Thymus (tissue), 11 donors: ENCODE data around the gene MEF2D. TPM values are rescaled to one million over a fixed set of nuclear protein-coding genes. Genes with fewer than 3 reads are reported as not detected.
A peak's percentile ranks its signal among the peaks of the same experiment; 100 is the strongest.

ENCODE experiments used
- DNase-seq, 9 donors: peaks; one replicate each; pipeline ENCODE4 v3.0.0-alpha.2; 2013; ENCODE audit warnings: low spot score in 9 of 9, low read depth in 6 of 9, missing footprints in 1 of 9
- H3K27ac ChIP-seq, 2 donors: one replicate each; pipeline ENCODE4 v1.5.1; 2013; ENCODE audit warnings: control low read depth in 1 of 2, low read depth in 1 of 2, low read length in 1 of 2, mild to moderate bottlenecking in 1 of 2, moderate library complexity in 1 of 2
- H3K27me3 ChIP-seq, 2 donors: one replicate each; pipeline ENCODE4 v1.5.1; 2013; ENCODE audit warnings: low read length in 1 of 2; ENCODE audit not compliant: control insufficient read depth in 2 of 2, insufficient read depth in 1 of 2
- H3K36me3 ChIP-seq, 2 donors: one replicate each; pipeline ENCODE4 v1.5.1; 2013; ENCODE audit warnings: low read length in 1 of 2, mild to moderate bottlenecking in 1 of 2, moderate library complexity in 1 of 2; ENCODE audit not compliant: control insufficient read depth in 2 of 2, insufficient read depth in 2 of 2
- H3K4me1 ChIP-seq, 2 donors: one replicate each; pipeline ENCODE4 v1.5.1; 2013; ENCODE audit warnings: low read length in 2 of 2; ENCODE audit not compliant: control insufficient read depth in 2 of 2, insufficient read depth in 2 of 2
- H3K4me3 ChIP-seq, 2 donors: one replicate each; pipeline ENCODE4 v1.5.1; 2013; ENCODE audit warnings: low read length in 2 of 2, control low read depth in 1 of 2, mild to moderate bottlenecking in 1 of 2
- H3K9me3 ChIP-seq, 2 donors: one replicate each; pipeline ENCODE4 v1.5.1; 2013; ENCODE audit warnings: low read length in 1 of 2, mild to moderate bottlenecking in 1 of 2; ENCODE audit not compliant: control insufficient read depth in 2 of 2, insufficient read depth in 1 of 2
- WGBS: extraction: QIAGEN DNeasy Blood & Tissue Kit; methylation state at CpG from one replicate; pipeline ENCODE4 v1.1.7; 2013; 5-methylcytosine and 5-hydroxymethylcytosine counted together
- polyA plus RNA-seq: library from polyadenylated mRNA; stranded (reverse); fragments of 200-250 nt; gene quantifications from one replicate; pipeline ENCODE4 v1.2.3, GENCODE V29; 2013
- total RNA-seq: library from RNA; stranded (reverse); fragments of 120-200 nt; gene quantifications from one replicate; pipeline ENCODE4 v1.2.4, GENCODE V29; 2013
- donor health status: healthy.

Gene MEF2D
- total and polyA plus RNA-seq, 2 donors, result 8.3 to 26.3 TPM

DNA sequence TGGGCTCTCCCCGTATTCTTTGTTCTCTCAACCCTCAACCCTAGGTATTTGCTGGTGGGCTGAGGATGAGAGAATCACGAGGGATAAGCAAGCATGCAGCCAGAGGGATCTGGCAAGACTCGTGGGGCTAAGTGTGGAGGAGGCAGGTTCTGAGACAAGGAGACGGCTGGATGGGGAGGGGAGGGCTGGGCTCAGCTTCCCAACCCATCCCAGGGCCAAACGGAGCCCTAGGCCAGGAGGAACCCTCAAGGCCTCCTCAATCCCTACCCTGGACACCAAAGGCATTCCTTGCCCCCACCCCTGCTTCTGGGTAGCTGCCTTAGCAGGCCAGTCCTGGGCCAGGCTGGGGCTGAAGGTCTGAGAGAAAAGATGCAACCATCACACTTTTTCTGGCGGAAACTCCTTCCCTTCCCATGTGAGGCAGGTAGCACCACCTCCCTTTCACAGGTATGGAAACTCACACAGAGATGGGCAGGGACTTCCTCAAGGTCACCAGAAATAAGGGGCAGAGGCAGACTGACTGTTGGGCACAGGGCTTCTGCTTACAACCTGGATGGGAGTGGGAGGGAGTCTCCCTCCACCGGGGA, 6.2 kb downstream of the MEF2D start:
- Histone ChIP-seq H3K4me3 (no peak overlapping the region), H3K9me3 (no peaks in the 10 kb centered on the region), H3K27ac (peak overlapping the region; percentile 19 to 90), H3K36me3 (peaks cover 22 to 61% of the 10 kb centered on the region in 2 donors), H3K4me1 (peaks cover 95 to 99% of the 10 kb centered on the region in 2 donors), H3K27me3 (no peaks in the 10 kb centered on the region)
- WGBS, result 91% methylated on average over 7 of the region's 7 CpGs
- no peak for DNase-seq

DNA sequence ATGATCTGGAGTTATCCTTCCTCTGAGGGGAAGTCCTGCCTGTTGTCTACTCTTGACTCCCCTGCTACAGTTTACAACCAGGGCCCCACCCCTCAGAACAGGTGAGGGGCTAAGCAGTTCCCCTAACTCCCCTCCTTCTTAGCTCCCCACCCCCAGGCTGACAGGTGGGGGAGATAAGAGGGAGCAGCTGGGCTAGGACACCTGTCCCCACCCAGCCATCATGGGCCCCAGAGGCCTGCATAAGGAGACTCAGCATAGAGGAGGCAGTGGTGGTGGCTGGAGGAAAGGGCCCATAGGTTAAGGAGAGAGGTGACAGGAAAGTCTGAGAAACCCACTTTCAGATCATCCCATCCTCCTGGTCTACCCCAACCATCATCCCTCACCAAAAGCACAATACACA, 6.8 kb downstream of the MEF2D start:
- Histone ChIP-seq H3K4me3 (no peak overlapping the region), H3K36me3 (peaks cover 22 to 61% of the 10 kb centered on the region in 2 donors), H3K9me3 (no peaks in the 10 kb centered on the region), H3K27me3 (no peaks in the 10 kb centered on the region), H3K4me1 (peaks cover 97 to 99% of the 10 kb centered on the region in 2 donors), H3K27ac (peak overlapping the region in 1 of 2 donors; percentile 90)
- peak in 1 of 9 donors; percentile 53 for DNase-seq

DNA sequence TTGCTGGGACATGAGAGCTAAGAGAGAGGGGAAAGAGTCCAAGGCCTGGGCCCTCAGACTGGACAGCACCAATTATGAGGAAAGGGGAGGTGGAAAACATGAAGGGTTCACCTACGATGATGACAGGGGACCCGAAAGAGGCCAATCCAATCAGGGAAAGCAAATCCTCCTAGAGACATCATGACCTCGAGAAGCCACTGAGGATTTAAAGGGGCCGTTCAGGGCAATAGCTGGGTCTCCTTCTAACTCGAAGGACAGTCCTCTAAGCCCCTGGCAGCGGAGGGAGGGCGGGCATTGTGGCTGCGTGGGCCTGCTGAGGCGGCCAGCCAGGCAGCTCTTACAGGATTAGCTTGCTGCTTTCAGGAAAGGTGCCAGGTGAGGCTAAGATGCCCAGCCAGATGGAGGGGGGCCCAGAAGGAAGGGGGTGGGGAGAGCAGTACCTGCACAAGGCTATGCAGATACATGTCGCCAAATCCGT, 7.4 kb downstream of the MEF2D start:
- Histone ChIP-seq H3K4me1 (peaks cover 97 to 99% of the 10 kb centered on the region in 2 donors), H3K27ac (peak overlapping the region in 1 of 2 donors; percentile 90), H3K36me3 (peaks cover 20 to 64% of the 10 kb centered on the region in 2 donors), H3K27me3 (no peaks in the 10 kb centered on the region), H3K9me3 (no peaks in the 10 kb centered on the region), H3K4me3 (peak overlapping the region in 1 of 2 donors; percentile 8)
- DNase-seq, result no peak
- WGBS, result 71% methylated on average over 11 of the region's 11 CpGs

DNA sequence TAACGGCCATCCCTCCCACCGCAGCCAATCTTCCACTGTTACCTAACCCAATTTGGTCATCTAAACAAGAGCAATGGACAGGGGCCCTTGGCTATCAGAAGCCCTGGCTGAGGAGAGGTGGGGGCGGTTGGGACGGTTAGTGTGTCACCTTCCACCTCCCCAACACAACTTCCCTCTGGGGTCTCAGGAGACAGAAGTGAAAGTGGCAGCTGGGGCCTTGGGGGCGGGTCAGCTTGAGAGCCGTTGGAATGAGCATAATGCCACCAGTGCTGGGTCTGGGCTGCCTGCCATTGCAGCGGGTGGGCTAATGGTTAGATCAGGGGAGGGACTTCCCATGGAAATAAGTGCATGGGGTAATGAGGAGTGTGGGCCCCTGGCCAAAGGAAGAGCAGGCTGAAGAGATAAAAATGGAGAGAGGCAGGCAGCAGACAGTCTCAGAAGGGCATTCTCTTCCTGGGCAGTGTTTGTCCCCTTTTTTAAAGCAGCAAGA, 7.9 kb downstream of the MEF2D start:
- H3K4me3 ChIP-seq, result peak overlapping the region in 1 of 2 donors; percentile 8
- H3K27ac ChIP-seq, result peak overlapping the region; percentile 43 to 90
- peaks cover 19 to 65% of the 10 kb centered on the region in 2 donors for H3K36me3 ChIP-seq
- WGBS, result 28% methylated on average over 7 of the region's 7 CpGs
- peaks cover 96 to 99% of the 10 kb centered on the region in 2 donors for H3K4me1 ChIP-seq
- DNase-seq, result peak in 1 of 9 donors; percentile 61
- H3K27me3 ChIP-seq, result no peaks in the 10 kb centered on the region
- no peaks in the 10 kb centered on the region for H3K9me3 ChIP-seq

DNA sequence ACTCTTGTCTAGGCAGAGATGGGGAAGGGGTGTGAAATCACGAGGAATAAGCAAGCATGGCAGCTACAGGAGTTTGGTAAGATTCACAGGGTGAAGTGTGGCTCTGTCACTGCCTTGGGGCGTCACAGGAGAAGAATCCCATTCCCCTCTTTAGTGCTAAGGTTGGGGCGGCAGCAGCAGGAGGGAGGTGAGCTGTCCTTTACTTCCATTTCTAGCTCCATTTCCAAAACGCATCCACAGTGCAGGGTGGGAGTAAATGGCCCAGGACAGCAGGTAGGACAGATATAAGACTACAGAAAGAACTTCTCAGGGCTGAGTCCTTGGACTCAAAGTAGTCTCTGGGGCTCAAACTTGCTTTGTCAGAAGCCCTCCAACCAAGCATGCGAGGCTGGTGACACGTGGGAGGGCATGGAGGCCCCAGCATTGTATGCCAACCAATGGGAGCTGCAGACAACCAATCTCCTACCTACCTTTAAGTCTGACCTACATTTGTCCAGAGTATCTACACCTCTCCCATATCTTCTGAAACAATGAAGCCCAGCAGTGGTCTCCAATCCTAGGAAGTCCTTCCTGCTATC, 8.5 kb downstream of the MEF2D start:
- 72% methylated on average over 6 of the region's 6 CpGs for WGBS
- peak overlapping the region in 1 of 2 donors; percentile 8 for H3K4me3 ChIP-seq
- peaks cover 91 to 99% of the 10 kb centered on the region in 2 donors for H3K4me1 ChIP-seq
- peak in 3 of 9 donors; percentile 55 to 75 (median 57) for DNase-seq
- peaks cover 19 to 64% of the 10 kb centered on the region in 2 donors for H3K36me3 ChIP-seq
- H3K27me3 ChIP-seq, result no peaks in the 10 kb centered on the region
- peak overlapping the region; percentile 43 to 90 for H3K27ac ChIP-seq
- H3K9me3 ChIP-seq, result no peaks in the 10 kb centered on the region

DNA sequence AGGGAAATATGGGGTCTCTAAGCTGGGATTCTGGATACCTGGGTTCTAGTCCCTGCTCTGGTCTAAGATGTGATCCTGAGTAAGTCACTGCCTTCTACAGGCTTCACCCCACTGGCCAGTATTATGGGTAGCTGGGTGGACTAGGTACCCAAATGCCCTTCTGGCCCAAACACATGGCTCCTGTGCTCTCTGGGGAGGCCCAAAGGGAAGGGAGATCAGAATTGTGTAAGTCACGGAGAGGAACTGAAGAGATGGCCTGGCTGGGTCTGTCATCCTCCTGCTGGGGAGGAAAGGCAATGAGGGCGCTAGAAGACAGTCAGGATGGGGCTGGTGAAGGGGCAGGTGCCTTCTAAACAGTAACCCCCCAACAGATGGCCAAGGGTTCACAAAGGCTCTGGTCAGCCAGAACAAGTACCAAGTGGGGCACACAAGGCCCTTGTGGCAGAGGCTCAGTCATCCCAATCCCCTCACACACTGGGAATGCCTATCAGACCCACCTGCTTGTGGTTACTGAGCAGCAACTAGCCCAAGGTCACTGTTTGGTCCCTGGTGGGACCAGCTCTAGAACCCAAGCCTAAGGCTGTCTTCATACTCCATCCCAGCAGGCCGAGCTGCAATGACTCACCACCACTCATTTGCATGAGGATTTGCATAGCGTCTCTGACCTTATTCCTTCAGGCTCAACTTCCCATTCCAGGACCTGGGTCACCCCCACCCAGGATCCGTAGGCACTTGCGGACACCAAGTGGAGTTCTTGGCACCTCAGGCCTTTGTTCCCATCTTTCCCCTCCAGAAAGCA, 9.2 kb downstream of the MEF2D start:
- Histone ChIP-seq H3K9me3 (no peaks in the 10 kb centered on the region), H3K4me1 (peaks cover 84 to 96% of the 10 kb centered on the region in 2 donors), H3K27me3 (no peaks in the 10 kb centered on the region), H3K36me3 (peaks cover 13 to 58% of the 10 kb centered on the region in 2 donors), H3K4me3 (no peak overlapping the region), H3K27ac (peak overlapping the region; percentile 83 to 90)
- peak in 1 of 9 donors; percentile 34 for DNase-seq
- WGBS, result 90% methylated on average over 6 of the region's 6 CpGs

DNA sequence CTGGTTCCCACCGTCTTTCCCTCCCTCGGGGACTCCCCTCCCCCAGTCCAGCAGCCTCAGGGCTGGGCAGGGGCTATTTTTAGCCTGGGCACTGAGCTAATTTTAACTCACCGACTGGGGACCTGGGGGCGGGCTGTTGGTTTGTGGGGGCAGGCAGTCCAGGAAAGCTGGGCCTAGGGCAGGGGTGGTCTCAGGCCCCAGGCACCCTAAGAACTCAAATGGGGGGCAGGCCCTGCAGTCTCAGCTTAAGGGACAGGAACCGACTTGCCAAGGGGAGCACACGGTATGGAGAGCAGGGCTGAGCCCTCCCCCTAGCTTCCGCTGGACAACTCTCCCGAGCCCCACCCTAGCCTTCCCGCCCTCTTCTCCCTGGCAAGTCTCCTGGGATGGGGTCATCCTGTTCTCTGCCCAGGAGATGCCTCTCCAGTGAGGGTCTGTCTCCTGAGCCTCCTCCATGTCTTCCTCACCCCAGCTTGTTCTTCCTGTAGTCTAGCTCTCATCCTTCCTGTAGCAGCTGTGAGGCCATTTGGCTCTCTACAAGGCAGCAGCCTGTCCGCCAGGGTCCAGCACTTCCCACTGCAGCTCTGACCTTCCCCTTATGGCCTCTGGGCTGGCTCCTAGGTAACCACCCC, 10.1 kb downstream of the MEF2D start:
- H3K27me3 ChIP-seq, result no peaks in the 10 kb centered on the region
- 44% methylated on average over 10 of the region's 10 CpGs for WGBS
- no peaks in the 10 kb centered on the region for H3K9me3 ChIP-seq
- H3K4me3 ChIP-seq, result peak overlapping the region; percentile 1 to 8
- DNase-seq, result no peak
- H3K27ac ChIP-seq, result peak overlapping the region; percentile 83 to 90
- peaks cover 16 to 56% of the 10 kb centered on the region in 2 donors for H3K36me3 ChIP-seq
- peaks cover 75 to 88% of the 10 kb centered on the region in 2 donors for H3K4me1 ChIP-seq

DNA sequence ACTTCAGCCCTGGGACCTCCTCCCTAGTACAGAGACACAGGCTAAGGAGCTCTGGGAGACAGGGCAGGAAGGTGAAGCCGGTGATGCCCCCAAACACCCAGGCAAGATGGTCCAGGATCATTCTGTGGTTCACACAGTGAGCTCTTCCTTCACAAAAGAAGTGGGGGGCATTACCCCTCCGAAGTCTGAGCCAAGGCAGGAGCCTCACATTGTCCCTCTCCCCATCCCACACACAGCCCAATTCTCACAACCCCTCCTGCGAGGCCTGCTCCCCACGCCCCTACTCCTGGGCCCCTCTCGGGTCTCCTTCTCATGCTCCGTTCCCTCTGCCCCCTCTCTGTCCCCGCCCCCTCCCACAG, 10.7 kb downstream of the MEF2D start:
- Histone ChIP-seq H3K4me3 (peak overlapping the region; percentile 1 to 17), H3K27ac (peak overlapping the region; percentile 83 to 90), H3K4me1 (peaks cover 71 to 86% of the 10 kb centered on the region in 2 donors), H3K27me3 (no peaks in the 10 kb centered on the region), H3K9me3 (no peaks in the 10 kb centered on the region), H3K36me3 (peaks cover 14 to 56% of the 10 kb centered on the region in 2 donors)
- WGBS, result 26% methylated on average over 7 of the region's 7 CpGs
- DNase-seq, result peak in 1 of 9 donors; percentile 20
